ENCODE results near the gene CLASP1.
"Not testable (repeated sequence)": the region's sequence is repeated elsewhere in the genome, so short reads cannot be mapped to it uniquely, and the experiment has no call there.

The CLASP1 gene

DNA sequence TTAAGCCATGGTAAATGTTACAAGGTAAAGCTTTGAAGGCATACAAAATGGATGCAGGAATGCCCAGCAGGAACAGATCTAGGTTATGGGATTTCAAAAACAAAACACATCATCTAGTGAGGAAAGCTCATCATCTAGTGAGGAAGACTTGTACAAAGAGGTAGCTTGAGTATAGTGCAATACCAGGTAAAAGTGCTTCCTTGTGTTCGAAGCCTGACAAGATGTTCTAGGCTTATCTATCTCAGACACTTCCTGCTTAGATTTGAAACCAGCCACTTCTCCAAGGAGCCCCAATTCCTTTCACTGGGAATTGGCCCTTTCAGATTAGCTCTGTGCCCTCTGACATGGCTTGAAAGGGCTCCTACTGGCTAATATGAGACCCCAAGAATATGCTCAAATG, 73.0 kb downstream of the CLASP1 start:
- DNase-seq: no peak

DNA sequence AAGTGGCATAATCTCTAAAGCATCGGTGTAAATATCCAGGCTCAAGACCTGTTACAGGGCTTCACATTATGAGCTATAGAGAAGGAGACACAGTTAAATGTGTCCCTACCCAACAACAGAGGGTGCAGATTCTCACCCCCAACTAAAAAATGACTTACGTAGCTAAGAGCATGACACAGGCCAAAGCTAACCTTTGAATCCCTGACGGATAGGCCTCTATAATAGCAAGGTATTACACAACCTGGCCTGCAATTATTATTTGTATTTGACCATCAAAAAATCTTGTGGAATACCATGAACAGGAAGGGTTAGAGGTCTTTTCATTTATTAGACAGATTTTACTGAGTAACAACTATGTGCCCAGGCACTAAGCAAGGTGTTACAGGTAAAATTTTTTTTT, 73.5 kb downstream of the CLASP1 start:
- no peak for DNase-seq

DNA sequence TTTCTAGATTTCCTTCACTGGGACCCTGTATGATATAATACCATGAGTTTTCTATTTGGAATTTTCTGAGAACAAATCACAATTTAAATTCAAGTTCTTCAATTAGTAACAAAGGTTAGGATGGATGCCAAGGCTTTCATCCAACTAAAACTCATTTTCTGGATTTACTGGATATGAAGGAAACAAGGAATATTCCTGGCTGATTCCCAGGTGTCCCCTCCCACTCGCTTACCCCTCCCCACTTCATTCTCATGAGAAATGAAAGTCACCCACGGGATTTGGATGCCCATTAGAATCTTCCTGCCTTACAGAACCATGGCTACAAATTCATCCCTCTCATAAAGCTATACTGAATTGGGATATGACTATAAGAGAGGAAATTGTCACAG, 78.6 kb downstream of the CLASP1 start:
- DNase-seq: no peak

DNA sequence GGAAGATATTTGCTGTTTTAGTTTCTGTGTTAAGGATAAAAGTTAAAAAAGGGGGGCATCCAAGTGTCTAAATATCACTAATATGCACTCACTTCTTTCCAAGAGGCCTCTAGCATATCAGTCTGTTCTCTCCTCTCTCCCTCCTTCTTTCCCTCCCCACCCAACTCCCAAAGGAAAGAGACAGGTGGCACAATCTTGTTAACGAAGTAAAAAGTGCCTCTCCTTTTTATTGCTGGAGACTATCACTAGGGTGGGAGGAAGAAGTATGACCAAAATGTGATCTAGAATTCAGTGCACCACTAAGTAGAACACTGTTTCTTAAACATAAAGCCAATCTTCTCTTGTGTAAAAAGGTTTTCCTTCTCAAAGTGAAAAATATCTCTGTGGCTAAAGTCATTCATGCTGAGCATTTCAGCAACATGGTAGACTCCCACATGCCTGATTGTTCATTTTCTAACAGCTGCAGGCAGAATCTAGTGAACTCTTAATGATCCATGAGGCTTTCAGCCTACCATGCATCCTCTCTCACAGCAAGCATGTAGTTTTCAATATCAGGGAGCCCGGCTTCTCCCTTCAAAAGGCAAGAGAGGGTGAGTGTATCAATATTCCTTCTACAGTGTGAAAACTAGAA, 79.1 kb downstream of the CLASP1 start:
- DNase-seq: no peak

DNA sequence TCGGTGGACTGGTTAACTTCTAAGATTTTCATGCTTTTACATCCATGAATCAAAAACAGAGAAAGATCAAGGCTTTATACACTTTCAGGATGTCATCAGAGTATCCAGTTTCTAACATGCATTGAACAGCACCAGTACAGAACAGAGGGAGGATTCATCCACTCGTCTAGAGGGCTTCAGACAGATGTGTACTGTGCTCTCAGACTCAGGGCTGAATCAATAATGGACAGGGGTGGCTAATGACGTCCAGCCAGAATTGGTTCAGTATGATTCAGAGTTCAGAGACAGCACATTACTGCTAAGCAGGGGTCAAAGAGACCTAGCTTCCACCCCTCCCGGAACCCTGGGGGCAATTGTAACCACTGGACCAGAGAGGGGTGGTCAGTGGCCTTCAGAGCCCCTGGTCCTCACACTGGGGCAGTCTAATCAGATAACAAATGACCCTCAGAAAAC, 81.3 kb downstream of the CLASP1 start:
- DNase-seq: no peak

DNA sequence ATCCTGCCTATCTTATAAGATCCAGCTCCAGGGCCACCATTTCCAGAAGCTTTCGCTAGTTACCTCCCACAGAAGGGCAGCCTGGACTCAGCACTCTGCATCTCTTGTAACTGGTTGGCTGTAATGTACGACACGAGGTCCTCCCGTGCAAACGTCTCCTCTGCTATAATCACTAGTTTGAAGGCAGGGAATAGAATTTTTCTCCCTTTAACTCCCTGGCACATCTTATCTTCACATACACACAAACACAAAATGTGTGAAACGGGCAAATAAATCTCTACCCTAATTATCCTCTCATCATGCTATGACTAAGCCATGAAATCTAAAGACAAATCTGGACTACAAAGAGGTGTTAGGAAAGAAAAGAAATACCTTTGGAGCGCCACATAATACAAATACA, 81.8 kb downstream of the CLASP1 start:
- DNase-seq: no peak

DNA sequence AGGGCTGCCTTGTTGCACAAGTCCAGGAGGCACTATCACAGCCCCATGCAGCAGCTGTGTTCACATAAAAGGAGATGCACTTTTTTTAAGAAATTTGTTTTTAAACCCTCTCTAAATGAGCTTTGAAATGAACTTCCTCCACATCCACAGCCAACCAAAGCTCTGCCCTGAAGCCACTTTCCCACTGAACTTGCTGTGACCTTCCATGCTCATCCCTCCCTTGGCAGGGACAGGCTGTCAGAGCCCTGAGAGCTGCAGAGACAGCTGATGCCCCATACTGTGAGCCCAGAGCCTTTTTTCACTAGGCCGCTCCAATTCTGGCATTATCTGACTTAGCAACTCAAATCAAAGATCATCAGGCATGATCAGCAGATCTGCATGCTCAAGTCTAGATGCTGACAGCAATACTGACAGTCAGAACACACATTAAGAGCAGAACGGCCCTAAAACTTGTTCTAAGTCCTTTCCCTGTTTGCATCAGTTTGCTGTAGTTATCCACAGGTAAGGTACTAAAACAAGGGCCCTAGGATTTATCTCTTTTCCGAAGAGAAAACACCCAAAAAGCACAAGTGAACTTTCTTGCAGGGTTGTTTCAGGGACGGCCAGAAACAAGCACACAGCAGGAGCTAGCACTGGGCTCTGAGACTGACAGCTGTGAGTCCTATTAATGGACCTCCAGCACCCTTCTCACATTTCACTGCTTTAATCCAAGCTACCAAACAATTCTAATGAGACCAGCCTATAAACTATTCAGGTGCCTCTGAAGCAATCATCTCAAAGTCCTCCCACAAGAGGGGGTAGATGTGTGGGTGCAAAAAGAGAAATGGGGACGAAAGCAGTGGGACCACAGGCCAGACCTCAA, 83.6 kb downstream of the CLASP1 start:
- no peak for DNase-seq

DNA sequence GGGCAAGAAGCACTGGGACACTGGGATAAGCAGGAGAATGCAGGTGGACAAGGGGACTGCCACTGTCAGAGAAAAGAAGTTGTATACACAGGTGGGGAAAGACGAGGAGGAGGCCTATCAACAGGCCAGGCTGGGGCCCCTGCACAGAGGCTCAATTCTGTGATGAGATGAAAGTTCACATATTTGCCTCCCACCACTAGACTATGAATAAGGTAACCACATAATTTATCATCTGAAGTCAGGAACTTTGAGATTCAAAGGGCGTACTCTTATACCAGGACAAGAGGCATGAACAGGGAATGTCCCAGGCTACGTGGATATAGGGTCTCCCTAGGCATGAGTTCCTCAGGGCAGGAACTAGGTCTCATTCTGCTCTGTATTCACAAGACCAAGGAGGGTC, 84.4 kb downstream of the CLASP1 start:
- no peak for DNase-seq

DNA sequence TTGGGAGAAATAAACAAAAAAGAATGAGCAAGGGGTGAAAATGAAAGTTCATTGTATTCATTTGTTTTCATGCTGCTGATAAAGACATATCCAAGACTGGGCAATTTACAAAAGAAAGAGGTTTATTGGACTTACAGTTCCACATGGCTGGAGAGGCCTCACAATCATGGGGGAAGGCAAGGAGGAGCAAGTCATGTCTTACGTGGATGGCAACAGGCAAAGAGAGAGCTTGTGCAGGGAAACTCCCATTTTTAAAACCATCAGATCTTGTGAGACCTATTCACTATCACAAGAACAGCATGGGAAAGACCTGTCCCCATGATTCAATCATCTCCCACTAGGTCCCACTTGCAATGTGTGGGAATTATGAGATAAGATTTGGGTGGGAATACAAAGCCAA, 85.5 kb downstream of the CLASP1 start:
- not testable (repeated sequence) for DNase-seq

DNA sequence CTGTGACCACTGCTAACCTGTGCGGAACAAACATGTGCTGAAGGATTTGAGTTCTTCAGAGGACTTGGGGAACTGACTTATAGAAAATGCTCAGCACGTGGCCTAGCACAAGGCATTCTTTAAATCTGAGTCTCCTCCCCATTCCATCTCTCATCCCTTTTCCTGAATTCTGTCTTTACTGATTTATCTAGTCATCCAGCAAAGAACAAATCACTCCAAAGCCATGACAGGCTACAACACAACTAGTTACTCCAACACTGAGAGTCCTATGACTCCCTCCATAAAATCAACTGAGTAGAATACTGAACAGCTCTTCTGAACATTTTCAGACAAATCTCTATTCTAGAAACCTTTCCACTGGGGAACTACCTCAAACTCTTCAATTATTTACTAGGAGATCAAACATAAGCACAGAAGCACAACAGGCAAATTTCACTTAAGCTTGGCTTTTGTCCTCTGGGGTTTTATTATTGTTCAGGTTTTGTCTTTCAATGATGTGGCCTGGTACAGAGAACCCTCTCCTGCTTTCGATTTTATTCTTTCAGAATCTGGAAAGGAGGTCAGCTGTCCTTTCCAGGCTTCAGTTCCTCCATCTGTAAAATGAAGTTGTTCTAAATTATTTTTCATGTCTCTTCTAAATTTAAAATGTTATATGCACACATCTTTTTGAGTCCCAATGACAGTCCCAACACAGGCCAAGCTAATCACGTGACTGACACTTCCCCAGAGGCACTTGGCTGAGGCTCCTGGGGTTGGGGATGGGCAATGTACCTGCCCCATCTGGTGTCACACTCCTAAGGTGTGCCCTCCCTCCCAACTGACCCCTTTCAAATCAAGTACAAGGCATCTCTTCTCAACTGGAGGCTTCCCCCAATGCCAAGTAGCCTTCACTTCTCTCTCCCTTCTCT, 86.7 kb downstream of the CLASP1 start:
- DNase-seq: no peak

DNA sequence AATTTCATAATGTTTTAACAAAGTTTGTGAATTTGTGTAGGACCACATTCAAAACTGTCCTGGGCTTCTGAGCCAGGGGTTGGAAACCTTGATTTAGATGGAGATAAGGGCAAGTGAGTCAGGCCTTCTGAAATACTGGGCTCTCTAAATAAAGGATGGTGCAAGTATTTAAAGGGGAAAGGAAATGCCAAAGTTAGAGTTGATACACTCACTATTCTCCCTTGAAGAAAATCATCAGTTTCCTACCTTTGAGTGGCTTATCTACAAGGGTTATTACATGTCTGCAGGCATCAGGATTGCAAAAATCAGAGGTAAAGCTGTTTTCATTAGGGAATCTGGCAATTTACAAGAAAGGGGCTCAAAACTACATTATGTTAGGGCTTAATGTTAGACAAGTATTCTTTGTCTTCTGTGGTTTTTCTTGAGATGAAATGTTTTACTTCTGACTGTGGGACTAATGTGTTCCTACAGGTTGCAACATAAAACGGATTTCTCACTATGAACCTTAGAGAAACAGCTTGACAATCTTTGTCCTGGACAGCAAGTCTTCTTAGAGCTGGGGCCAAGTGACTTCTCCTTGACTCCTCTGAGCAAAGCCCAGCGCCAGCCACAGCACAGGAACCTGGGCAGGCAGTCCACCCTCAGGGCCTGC, 87.5 kb downstream of the CLASP1 start:
- DNase-seq: no peak

DNA sequence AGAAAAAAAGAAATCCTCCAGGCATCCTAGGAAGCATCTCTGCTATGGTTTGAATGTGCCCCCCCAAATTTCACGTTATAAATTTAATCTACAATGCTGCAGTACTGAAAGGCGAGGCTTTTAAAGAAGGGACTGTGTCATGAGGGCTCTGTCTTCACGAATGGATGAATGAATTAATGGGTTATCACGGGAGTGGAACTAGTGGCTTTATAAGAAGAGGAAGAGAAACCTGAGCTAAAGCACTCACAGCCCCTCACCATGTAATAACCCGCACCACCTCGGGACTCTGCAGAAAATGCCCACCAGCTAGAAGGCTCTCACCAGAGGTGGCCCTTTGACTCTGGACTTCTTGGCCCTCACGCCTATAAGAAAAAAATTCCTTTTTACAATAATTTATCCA, 90.9 kb downstream of the CLASP1 start:
- no peak for DNase-seq

DNA sequence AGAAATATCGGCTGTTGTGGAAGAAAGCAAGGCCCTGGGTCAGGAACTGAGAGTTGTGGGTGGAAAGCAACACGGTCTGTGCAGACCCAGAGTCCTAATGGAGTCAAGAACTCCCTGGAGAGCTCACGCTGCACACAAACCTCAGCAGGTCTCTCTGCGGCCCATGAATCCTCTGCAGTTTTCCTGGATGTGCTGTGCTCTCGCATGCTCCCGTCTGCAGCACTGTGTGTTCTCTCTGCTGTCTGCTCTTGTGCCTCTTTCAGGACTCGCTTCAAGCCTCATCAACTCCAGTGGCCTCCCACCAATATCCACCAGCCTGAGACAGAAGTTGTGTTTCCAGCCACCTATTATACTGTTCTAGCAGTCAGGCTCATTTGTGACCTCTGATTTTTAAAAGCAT, 94.3 kb downstream of the CLASP1 start:
- DNase-seq: no peak

DNA sequence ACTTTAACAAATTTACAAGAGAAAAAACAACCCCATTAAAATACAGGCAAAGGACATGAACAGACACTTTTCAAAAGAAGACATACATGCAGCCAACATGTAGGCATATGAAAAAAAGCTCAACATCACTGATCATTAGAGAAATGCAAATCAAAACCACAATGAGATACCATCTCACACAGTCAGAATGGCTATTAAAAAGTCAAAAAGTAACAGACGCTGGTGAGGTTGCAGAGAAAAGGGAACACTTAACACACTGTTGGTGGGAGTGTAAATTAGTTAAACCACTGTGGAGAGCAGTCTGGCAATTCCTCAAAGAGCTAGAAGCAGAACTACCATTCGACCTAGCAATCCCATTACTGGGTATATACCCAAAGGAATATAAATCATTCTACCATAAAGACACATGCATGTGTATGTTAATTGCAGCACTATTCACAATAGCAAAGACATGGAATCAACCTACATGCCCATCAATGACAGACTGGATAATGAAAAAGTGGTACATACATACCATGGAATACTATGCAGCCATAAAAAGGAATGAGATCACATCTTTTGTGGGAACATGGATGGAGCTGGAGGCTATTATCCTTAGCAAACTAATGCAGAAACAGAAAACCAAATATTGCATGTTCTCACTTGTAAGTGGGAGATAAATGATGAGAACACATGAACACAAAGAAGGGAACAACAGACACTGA, 96.6 kb downstream of the CLASP1 start:
- not testable (repeated sequence) for DNase-seq

DNA sequence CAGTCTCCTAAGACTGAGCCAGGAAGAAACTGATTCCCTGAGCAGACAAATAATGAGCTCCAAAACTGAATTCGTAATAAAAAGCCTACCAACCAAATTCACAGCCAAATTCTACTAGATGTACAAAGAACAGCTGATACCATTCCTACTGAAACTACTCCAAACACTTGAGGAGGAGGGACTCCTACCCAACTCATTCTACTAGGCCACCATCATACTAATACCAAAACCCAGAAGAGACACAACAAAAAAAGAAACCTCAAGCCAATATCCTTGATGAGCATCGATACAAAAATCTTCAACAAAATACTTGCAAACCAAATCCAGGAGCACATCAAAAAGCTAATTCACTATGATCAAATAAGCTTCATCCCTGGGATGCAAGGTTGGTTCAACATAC, 98.6 kb downstream of the CLASP1 start:
- DNase-seq: no peak

DNA sequence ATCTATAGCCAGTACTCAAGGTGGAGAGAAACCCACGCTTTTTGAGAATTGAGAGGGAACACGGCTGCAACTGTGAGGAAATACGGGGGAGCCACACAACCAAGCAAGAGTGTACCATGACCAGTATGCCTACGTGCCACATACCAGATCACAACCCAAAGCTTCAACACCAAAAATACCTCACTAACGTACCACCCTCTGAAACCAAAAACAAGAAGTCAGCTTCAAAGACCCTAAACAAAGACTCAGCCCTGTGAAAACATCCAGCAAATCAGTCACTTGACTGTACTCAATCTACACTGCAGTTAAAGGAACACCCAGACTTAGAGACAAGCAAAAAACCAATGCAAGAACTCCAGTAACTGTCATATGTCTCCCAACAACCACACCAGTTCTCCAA, 101.6 kb downstream of the CLASP1 start:
- DNase-seq: no peak

DNA sequence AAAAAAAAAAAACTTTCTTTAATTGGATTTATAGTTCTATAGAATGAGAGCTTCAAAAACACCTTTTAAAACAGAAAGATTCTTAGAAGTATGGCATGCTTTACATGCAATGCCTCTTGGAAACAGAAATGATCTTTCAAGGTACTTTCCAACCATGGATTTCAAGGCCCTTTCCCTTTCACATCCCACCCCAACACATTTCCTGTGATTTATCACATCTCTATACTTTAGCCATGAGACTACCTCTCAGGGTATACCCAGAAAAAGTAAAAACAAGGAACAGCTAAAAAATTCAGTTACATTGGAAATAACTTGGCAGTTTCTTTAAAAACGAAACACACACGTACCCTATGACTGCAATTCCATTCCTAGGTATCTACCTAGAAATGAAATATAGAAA, 103.3 kb downstream of the CLASP1 start:
- DNase-seq: no peak

DNA sequence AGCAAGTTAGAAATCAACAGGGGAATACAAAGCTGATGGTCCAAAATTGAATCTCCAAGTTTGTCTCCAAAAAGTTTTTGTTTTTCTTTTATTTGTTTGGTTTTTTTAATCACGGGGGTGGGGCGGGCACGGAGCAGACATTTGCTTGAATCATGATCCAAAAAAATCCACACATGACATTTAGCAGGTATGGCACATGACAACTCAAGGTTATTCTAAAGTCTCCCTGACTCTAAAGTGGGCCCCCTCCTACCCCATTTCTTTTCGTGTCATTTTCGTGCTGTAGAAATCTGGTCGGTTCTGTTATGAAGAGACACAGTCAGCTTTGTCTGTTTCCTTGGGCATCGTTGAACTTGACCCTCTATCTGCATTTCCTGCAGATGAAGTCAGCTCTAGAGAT, 104.0 kb downstream of the CLASP1 start:
- DNase-seq: no peak

DNA sequence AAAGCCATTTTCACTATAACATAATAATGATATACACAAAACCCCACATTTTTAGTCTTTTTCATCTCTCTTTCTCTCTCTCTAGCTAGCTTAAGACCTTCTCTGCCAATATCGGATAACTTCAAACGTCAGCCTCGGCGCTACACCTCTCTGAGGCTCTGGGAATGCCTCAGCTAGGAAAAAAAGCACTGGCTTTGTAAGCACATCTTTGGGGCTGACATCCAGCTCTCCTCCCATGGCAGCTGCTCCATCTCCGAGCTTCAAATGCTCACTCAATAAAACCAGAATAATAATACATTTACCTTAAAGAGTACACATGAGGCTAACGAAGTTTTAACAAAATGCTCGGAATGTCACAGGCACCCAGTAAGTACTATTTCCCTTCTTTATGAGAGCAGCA, 107.8 kb downstream of the CLASP1 start:
- DNase-seq: no peak

DNA sequence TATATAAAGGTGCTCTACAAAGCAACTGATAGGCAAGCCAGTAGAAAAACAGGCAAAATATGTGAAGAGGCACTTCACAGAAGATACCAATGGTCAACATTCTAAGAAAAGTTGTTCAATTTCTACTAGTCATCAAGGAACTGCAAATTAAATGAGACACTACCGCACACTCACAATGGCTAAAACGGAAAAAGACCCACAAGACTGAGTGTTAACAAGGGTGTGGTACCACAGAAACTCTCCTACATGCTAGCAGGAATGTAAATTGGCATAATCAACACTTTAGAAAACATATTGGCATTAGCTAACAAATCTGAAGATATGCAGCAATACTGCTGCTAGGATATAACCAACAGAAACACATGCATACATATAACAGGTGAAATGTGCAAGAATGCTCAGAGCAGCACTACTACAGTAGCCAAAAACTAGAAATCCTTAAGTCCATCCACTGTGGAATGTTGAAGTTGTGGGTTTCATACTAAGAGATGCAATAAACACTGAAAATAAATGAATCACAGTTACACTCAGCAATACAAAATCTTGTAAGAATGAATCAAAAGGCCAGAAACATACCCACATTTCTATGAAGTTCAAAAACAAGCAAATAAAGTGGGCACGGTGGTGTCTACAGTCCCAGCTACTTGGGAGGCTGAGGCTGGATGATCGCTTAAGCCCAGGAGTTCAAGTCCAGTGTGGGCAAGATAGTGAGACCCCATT, 109.4 kb downstream of the CLASP1 start:
- DNase-seq: no peak

DNA sequence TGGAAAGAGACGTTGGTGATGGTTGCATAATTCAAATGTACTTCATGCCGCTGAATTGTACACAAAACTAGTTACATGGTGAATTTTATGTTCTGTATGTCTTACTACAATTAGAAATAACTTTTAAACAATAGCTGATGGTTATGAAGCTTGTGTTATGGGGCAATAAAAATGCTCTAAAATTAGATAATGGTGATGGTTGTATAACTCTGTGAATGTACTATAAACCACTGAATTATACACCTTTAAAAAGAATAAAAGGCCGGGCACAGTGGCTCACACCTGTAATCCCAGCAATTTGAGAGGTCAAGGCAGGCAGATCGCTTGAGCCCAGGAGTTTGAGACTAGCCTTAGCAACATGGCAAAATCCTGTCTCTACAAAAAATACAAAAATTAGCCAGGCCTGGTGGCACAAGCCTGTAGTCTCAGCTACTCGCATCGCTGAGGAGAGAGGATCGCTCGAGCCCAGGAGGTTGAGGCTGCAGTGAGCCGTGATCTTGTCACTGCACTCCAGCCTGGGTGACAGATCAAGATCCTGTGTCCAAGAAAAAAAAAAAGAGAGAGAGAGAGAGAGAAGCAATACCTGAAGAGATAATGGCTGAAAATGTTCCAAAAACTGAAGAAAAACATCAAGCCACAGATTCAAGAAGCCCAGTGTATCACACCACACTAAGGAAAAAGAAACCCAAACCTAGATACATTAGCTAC, 112.3 kb downstream of the CLASP1 start:
- DNase-seq: no peak
